ENCODE results near the gene INPP5K. TPM values are rescaled to one million over a fixed set of nuclear protein-coding genes. Genes with fewer than 3 reads are reported as not detected.

Gene INPP5K
- total and polyA plus RNA-seq, 12 donors = 11.1 to 91.6 (median 36.2) TPM

DNA sequence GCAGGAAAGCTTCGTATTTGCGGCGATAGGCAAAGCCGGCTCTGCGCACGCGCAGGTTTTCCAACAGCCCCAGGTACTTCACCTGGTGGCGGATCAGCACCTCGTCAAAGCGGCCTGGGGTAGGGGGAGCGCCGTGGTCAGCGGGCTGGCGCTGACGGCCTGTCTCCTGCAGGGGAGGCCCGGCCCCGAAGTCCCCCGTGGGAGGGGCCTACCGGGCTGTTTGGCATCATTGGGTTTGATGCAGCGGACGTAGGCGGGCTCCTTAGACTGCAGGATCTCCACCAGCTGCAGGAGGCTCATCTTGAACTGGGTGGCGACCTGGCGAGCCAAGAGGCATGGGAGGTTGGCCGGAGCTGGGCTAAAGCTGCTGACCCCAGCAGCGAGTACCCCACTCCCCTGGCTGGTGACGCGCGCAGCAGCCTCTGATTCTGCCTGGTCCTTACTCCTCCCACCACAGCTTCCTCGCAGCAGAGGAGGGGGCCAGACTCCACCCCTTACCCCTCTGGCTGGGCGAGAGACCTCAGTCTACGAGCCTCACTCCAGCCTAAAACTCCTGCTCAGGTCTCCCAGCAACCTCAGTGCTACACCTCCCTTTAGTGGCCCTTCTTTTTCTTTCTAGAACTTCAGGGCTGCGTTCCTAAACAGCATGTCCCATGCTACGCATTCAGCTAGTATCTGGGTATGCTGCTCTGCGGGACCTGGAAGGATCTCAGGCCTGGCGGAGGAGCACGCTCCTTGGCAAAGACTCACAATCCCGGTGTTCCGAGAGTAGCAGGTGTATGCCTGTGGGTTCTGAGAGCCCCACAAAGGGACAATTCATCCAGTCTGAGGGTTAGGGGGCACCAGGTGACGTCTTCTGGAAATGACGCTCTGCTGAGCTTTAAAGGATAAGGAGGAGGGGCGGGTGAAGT is 44.2 kb downstream of the INPP5K start:
- Histone ChIP-seq H3K4me3 (no peak overlapping the region), H3K9me3 (replicated peaks in 1 of 3) (no peaks in the 10 kb centered on the region), H3K36me3 (replicated peaks in 1 of 2) (peaks cover 0 to 58% of the 10 kb centered on the region in 2 donors), H3K27me3 (no peaks in the 10 kb centered on the region), H3K27ac (no peak overlapping the region), H3K4me1 (replicated peaks in 1 of 2) (no peaks in the 10 kb centered on the region)
- intact Hi-C loops (cut with DNase I) = no loop called here
- no peak for DNase-seq
- TF ChIP-seq POLR2A (IDR thresholded peaks at IDR 0.05) (no peak), CTCF (IDR thresholded peaks at IDR 0.05) (no peak)
- whole genome bisulfite sequencing, 4 donors = 91 to 92% (median 92%) methylated on average over 35 to 42 of the region's 42 CpGs

DNA sequence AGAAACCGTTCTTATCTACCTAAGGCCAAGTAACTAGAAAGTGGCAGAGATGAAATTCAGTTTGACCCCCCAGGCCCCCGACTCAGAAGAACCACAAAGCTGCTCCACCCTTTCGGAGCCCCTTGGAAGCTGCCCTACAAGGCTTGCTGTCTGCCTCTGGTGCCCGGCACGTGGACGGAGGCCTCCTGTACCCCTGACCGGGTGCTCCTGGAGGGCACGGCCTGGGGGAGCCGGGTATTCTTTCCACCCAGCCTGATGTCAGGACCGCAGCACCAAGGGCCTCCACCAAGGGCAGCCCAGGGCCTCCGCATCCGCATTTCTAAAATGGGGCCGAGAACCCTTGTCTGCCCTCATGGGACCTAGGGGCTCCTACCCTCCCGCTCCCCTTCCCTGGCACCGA is 44.9 kb downstream of the INPP5K start:
- H3K27ac ChIP-seq = no peak overlapping the region
- H3K9me3 ChIP-seq (replicated peaks in 1 of 3) = no peaks in the 10 kb centered on the region
- H3K4me1 ChIP-seq (replicated peaks in 1 of 2) = no peaks in the 10 kb centered on the region
- peaks cover 0 to 58% of the 10 kb centered on the region in 2 donors for H3K36me3 ChIP-seq (replicated peaks in 1 of 2)
- WGBS, 4 donors = 93 to 96% (median 94%) methylated on average over 8 to 15 of the region's 15 CpGs
- intact Hi-C loops (cut with DNase I) = no loop called here
- no peak overlapping the region for H3K4me3 ChIP-seq
- no peaks in the 10 kb centered on the region for H3K27me3 ChIP-seq
- no peak for DNase-seq
- TF ChIP-seq CTCF (IDR thresholded peaks at IDR 0.05) (no peak), POLR2A (IDR thresholded peaks at IDR 0.05) (no peak)

GRCh38 chr17:1470755-1471462 is 45.5 kb downstream of the INPP5K start:
- intact Hi-C loops (cut with DNase I) = no loop called here
- no peak for DNase-seq
- 86 to 93% (median 89%) methylated on average over 17 to 25 of the region's 25 CpGs for WGBS, 4 donors
- Histone ChIP-seq H3K4me1 (replicated peaks in 1 of 2) (no peaks in the 10 kb centered on the region), H3K9me3 (replicated peaks in 1 of 3) (no peaks in the 10 kb centered on the region), H3K27ac (no peak overlapping the region), H3K4me3 (no peak overlapping the region), H3K36me3 (replicated peaks in 1 of 2) (peaks cover 0 to 53% of the 10 kb centered on the region in 2 donors), H3K27me3 (no peaks in the 10 kb centered on the region)
- no peak for TF ChIP-seq CTCF (IDR thresholded peaks at IDR 0.05)
- TF ChIP-seq POLR2A (IDR thresholded peaks at IDR 0.05) = no peak

GRCh38 chr17:1470071-1470754 is 46.2 kb downstream of the INPP5K start:
- Histone ChIP-seq H3K9me3 (replicated peaks in 1 of 3) (no peaks in the 10 kb centered on the region), H3K36me3 (replicated peaks in 1 of 2) (peaks cover 0 to 49% of the 10 kb centered on the region in 2 donors), H3K4me3 (no peak overlapping the region), H3K27me3 (no peaks in the 10 kb centered on the region), H3K27ac (no peak overlapping the region), H3K4me1 (replicated peaks in 1 of 2) (no peaks in the 10 kb centered on the region)
- 77 to 91% (median 82%) methylated on average over 10 to 33 of the region's 33 CpGs for WGBS, 4 donors
- intact Hi-C loops (cut with DNase I) = no loop called here
- DNase-seq = no peak
- TF ChIP-seq CTCF (IDR thresholded peaks at IDR 0.05) (no peak), POLR2A (IDR thresholded peaks at IDR 0.05) (no peak)
